H9 (cell line): Measurements from ENCODE around the gene SCRG1. TPM values are rescaled to one million over a fixed set of nuclear protein-coding genes. Genes with fewer than 3 reads are reported as not detected.

Experiments used
- DNase-seq: peaks from one replicate; pipeline ENCODE4 v3.0.0-alpha.2; 2017
- H2AFZ ChIP-seq: one replicate; pipeline ENCODE4 v1.6.1; 2013; ENCODE audit warnings: mild to moderate bottlenecking, low read length, control low read depth, moderate library complexity
- H2AK5ac ChIP-seq: 2 replicates; pipeline ENCODE4 v1.6.1; 2013; ENCODE audit warnings: low read length, control low read depth, mixed read lengths; ENCODE audit not compliant: insufficient read length
- H2BK120ac ChIP-seq: one replicate; pipeline ENCODE4 v1.6.1; 2013; ENCODE audit warnings: low read depth, mild to moderate bottlenecking, low read length, control low read depth, inconsistent platforms; ENCODE audit not compliant: poor library complexity, severe bottlenecking
- H2BK12ac ChIP-seq: 2 replicates; pipeline ENCODE4 v1.6.1; 2013; ENCODE audit warnings: low read length, control low read depth, mixed read lengths, low read depth; ENCODE audit not compliant: insufficient read length
- H2BK15ac ChIP-seq: 2 replicates; pipeline ENCODE4 v1.6.1; 2013; ENCODE audit warnings: low read depth, low read length, control low read depth
- H2BK20ac ChIP-seq: one replicate; pipeline ENCODE4 v1.6.1; 2013; ENCODE audit warnings: low read depth, mild to moderate bottlenecking, low read length, control low read depth, inconsistent platforms; ENCODE audit not compliant: poor library complexity, severe bottlenecking
- H2BK5ac ChIP-seq: 2 replicates; pipeline ENCODE4 v1.6.1; 2013; ENCODE audit warnings: low read length, control low read depth, mixed read lengths; ENCODE audit not compliant: insufficient read length
- H3K14ac ChIP-seq: 2 replicates; pipeline ENCODE4 v1.6.1; 2013; ENCODE audit warnings: low read length, control low read depth; ENCODE audit not compliant: insufficient read depth
- H3K18ac ChIP-seq: 2 replicates; pipeline ENCODE4 v1.6.1; 2013; ENCODE audit warnings: low read depth, mild to moderate bottlenecking, mixed read lengths, low read length, control low read depth; ENCODE audit not compliant: insufficient read length
- H3K23ac ChIP-seq: 2 replicates; pipeline ENCODE4 v1.6.1; 2013; ENCODE audit warnings: low read length, control low read depth, mixed read lengths, low read depth; ENCODE audit not compliant: insufficient read length
- H3K23me2 ChIP-seq: 2 replicates; pipeline ENCODE4 v1.6.1; 2013; ENCODE audit warnings: low read depth, mild to moderate bottlenecking, mixed read lengths, low read length, control low read depth; ENCODE audit not compliant: insufficient read length, poor library complexity, severe bottlenecking
- H3K27ac ChIP-seq: 2 replicates; pipeline ENCODE4 v1.5.1; 2013; ENCODE audit warnings: low read length, control low read depth, mixed read lengths, low read depth; ENCODE audit not compliant: insufficient read length
- H3K27me3 ChIP-seq: 2 replicates; pipeline ENCODE4 v1.6.1; 2013; ENCODE audit warnings: low read length, control low read depth, inconsistent platforms; ENCODE audit not compliant: insufficient read depth
- H3K4ac ChIP-seq: 2 replicates; pipeline ENCODE4 v1.6.1; 2013; ENCODE audit warnings: low read depth, mild to moderate bottlenecking, control low read depth, inconsistent platforms, low read length, moderate library complexity
- H3K4me1 ChIP-seq: 2 replicates; pipeline ENCODE4 v1.6.1; 2013; ENCODE audit warnings: low read length, control low read depth, inconsistent platforms; ENCODE audit not compliant: insufficient read depth
- H3K4me2 ChIP-seq: 2 replicates; pipeline ENCODE4 v1.6.1; 2013; ENCODE audit warnings: low read length, control low read depth, mixed read lengths; ENCODE audit not compliant: insufficient read length, insufficient read depth
- H3K56ac ChIP-seq: 2 replicates; pipeline ENCODE4 v1.6.1; 2013; ENCODE audit warnings: low read depth, mild to moderate bottlenecking, mixed read lengths, low read length, control low read depth; ENCODE audit not compliant: insufficient read length
- H3K79me1 ChIP-seq: 2 replicates; pipeline ENCODE4 v1.6.1; 2013; ENCODE audit warnings: low read depth, mild to moderate bottlenecking, moderate library complexity, low read length, control low read depth, inconsistent platforms; ENCODE audit not compliant: insufficient read depth, poor library complexity, severe bottlenecking
- H3K79me2 ChIP-seq: 2 replicates; pipeline ENCODE4 v1.6.1; 2013; ENCODE audit warnings: low read length, control low read depth, inconsistent platforms; ENCODE audit not compliant: insufficient read depth
- H3K9ac ChIP-seq: 2 replicates; pipeline ENCODE4 v1.6.1; 2013; ENCODE audit warnings: low read length, control low read depth, mixed read lengths; ENCODE audit not compliant: insufficient read length; ENCODE audit errors: extremely low read depth
- H3K9me3 ChIP-seq: one replicate; pipeline ENCODE4 v1.6.1; 2013; ENCODE audit warnings: low read depth, low read length, inconsistent platforms; ENCODE audit not compliant: control insufficient read depth
- H3T11ph ChIP-seq: one replicate; pipeline ENCODE4 v1.6.1; 2013; ENCODE audit warnings: mild to moderate bottlenecking, low read length, control low read depth, inconsistent platforms
- H4K20me1 ChIP-seq: one replicate; pipeline ENCODE4 v1.6.1; 2013; ENCODE audit not compliant: control insufficient read depth, insufficient read length, insufficient read depth
- H4K5ac ChIP-seq: 2 replicates; pipeline ENCODE4 v1.6.1; 2013; ENCODE audit warnings: low read depth, mild to moderate bottlenecking, mixed read lengths, low read length, control low read depth; ENCODE audit not compliant: insufficient read length
- H4K8ac ChIP-seq: replicated peaks from 2 replicates; pipeline ENCODE4 v1.6.1; 2013; ENCODE audit warnings: low read length, control low read depth, mixed read lengths, low read depth; ENCODE audit not compliant: insufficient read length
- H4K91ac ChIP-seq: 2 replicates; pipeline ENCODE4 v1.6.1; 2013; ENCODE audit warnings: low read depth, mild to moderate bottlenecking, moderate library complexity, mixed read lengths, low read length, control low read depth; ENCODE audit not compliant: insufficient read length
- H3K27ac Mint-ChIP-seq, 3 experiments: 2 replicates in 2 of 3; 3 replicates in 1 of 3; pipeline ENCODE4 v1.8.0; 2020 to 2021; ENCODE audit warnings: mixed read lengths in 3 of 3, mild to moderate bottlenecking in 1 of 3, moderate library complexity in 1 of 3
- H3K27me3 Mint-ChIP-seq: 2 replicates; pipeline ENCODE4 v1.8.0; 2021; ENCODE audit warnings: low read depth, mild to moderate bottlenecking, moderate library complexity, mixed read lengths
- H3K36me3 Mint-ChIP-seq, 3 experiments: 2 replicates in 2 of 3; 3 replicates in 1 of 3; pipeline ENCODE4 v1.8.0; 2020 to 2021; ENCODE audit warnings: low read depth in 3 of 3, mixed read lengths in 3 of 3; ENCODE audit not compliant: insufficient read depth in 1 of 3
- H3K4me1 Mint-ChIP-seq, 2 experiments: 2 replicates each; pipeline ENCODE4 v1.8.0; 2020; ENCODE audit warnings: mixed read lengths in 2 of 2
- H3K4me3 Mint-ChIP-seq, 2 experiments: 2 replicates in 1 of 2; 3 replicates in 1 of 2; pipeline ENCODE4 v1.8.0; 2020 to 2021; ENCODE audit warnings: mild to moderate bottlenecking in 2 of 2, mixed read lengths in 2 of 2, moderate library complexity in 1 of 2
- H3K9me3 Mint-ChIP-seq, 2 experiments: 2 replicates in 1 of 2; 3 replicates in 1 of 2; pipeline ENCODE4 v1.8.0; 2020; ENCODE audit warnings: mild to moderate bottlenecking in 2 of 2, mixed read lengths in 2 of 2, moderate library complexity in 1 of 2
- CTCF ChIP-seq: fragments of 200-600 bp; sonication (generic); conservative IDR thresholded peaks from 3 replicates; pipeline ENCODE4 v1.8.0; 2021; ENCODE audit warnings: antibody characterized with exemption, mild to moderate bottlenecking
- WGBS: extraction: QIAGEN DNeasy Blood & Tissue Kit; methylation state at CpG from one replicate; pipeline ENCODE4 v1.1.7; 2013; ENCODE audit warnings: missing lambda C conversion rate, low lambda C conversion rate, mixed read lengths; ENCODE audit not compliant: insufficient read length; ENCODE audit errors: extremely low coverage; 5-methylcytosine and 5-hydroxymethylcytosine counted together
- total RNA-seq: library from RNA; stranded (reverse); gene quantifications from 2 replicates; pipeline ENCODE4 v1.2.1, GENCODE V29; 2021

The SCRG1 gene
- total RNA-seq, 1 experiment from 2014 or later = not detected

DNA sequence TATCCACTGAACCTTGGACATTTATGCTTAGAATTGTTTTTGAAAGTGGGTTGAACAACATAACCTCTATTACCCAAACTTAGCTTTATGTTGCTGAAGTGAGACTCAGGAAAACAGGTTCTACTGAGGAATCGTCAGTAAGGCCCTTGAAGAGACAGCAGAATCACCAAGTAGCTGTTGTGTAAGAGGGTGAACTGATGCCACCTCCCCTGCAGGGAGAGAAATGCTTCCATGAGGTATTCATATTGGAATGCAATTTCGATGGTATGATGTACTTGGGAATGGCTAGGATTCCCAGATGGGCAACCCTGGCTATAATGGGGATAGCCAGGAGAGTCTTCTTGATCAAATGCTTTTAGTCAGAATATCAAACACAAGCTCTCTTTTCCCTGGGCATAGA is 4.1 kb upstream of the SCRG1 start:
- H3K79me2 ChIP-seq = no peaks in the 10 kb centered on the region
- H3K4me1 Mint-ChIP-seq = no peaks in the 10 kb centered on the region
- no CpG with 5 or more reads among the region's 2 CpGs for WGBS

More for the DNA sequence above, 4.1 kb upstream of the SCRG1 start:
- no peak for TF ChIP-seq CTCF
- Histone ChIP-seq H3K18ac (no peak overlapping the region), H4K20me1 (no peaks in the 10 kb centered on the region), H2AK5ac (no peak overlapping the region), H3K27me3 (no peaks in the 10 kb centered on the region), H4K5ac (no peak overlapping the region), H4K8ac (no peak overlapping the region), H3K23ac (no peak overlapping the region), H3K79me1 (no peaks in the 10 kb centered on the region), H3K4me2 (no peak overlapping the region), H3K4ac (no peak overlapping the region), H2AFZ (no peak overlapping the region), H3K4me1 (no peaks in the 10 kb centered on the region), H2BK20ac (no peak overlapping the region), H3K27ac (no peak overlapping the region), H2BK120ac (no peak overlapping the region), H3K56ac (no peak overlapping the region), H3K9ac (no peak overlapping the region), H3K9me3 (no peaks in the 10 kb centered on the region), H2BK12ac (no peak overlapping the region), H3K23me2 (no peaks in the 10 kb centered on the region), H3K14ac (no peak overlapping the region), H2BK5ac (no peak overlapping the region), H4K91ac (no peak overlapping the region), H3T11ph (no peak overlapping the region), H2BK15ac (no peak overlapping the region)
- DNase-seq = no peak
- H3K4me3 Mint-ChIP-seq = no peak overlapping the region
- H3K27ac Mint-ChIP-seq = no peak overlapping the region
- no peaks in the 10 kb centered on the region for H3K27me3 Mint-ChIP-seq
- H3K36me3 Mint-ChIP-seq = no peaks in the 10 kb centered on the region
- no peaks in the 10 kb centered on the region for H3K9me3 Mint-ChIP-seq
